GM19372 (cell line): ENCODE results near the gene CYP27B1.

Experiments used
- ATAC-seq: cut with Tn5 transposase; IDR thresholded peaks from one replicate; pipeline ENCODE4 v1.9.1; 2021; ENCODE audit warnings: mild to moderate bottlenecking, low read depth, moderate library complexity; ENCODE audit not compliant: unreplicated experiment

CYP27B1 gene

DNA sequence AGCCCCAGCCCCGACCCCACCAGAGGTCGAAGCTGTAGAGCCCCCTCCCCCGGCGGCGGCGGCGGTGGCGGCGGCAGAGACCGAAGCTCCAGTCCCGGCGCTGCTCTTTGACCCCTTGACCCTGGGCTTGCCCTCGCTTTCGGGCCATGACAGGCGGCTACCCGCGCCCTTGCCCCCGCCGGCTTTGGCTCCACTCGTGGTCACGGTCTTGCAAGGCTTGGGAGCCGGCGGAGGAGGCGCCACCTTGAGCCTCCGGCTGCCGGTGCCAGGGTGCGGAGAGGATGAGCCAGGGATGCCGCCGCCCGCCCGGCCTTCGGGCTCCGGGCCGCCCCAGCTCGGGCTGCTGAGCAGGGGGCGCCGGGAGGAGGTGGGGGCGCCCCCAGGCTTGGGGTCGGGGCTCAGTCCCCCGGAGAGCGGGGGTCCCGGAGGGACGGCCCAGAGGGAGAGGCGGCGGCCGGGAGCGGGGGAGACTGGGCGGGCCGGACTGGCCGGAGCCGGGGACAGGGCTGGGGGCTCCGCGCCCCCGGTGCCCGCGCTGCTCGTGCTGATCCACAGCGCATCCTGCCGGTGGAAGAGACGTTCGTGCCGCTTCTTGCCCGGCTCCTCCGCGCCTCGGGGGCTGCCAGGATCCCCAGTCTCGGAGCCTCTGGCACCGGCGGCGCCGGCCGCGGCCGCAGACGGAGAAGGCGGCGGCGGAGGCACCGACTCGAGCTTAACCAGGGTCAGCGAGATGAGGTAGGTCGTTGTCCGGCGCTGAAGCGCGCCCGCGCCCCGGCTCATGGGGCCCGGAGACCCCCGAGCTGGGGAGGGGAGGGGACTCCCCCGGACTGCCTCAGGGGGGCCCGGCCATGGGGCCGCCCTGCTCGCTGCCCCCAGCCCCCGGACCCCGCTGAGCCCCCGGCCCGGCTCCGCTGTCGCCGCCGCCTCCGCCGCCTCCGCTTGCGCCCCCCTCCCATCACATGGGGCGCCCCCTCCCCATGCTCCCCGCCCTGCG lies 29.1 kb downstream of the CYP27B1 start:
- no peak for ATAC-seq

DNA sequence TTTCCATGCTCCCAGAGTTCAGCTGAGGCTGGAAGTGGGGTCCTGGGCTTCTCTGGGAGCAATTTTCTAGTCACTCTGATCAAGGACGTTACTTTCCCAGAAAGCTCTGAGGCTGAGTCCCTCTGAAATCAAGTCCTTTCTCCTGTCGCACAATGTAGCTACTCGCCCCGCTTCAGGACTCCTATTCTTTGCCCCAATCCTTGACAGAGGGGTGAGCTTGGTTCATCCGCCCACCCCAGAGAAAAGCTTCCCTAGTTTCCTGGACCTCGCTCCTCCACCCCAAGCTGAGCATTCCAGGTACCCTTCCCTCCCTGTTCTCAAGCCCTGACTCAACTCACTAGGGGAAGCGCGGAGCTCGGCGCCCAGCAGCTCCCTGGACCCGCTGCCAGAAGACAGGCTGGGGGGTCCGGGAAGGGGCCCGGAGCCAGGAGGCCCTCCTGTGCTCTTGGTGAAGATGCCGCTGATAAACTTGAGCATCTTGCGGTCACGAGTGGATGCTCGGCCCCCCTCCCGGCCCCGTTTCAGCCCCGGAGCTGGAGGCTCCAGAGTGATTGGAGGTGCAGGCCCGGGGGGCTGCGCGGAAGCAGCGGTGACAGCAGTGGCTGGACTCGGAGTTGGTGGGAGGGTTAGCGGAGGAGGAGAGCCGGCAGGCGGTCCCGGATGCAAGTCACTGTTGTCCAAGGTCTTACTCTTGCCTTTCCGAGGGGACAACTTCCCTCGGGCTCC lies 30.0 kb downstream of the CYP27B1 start:
- no peak for ATAC-seq

DNA sequence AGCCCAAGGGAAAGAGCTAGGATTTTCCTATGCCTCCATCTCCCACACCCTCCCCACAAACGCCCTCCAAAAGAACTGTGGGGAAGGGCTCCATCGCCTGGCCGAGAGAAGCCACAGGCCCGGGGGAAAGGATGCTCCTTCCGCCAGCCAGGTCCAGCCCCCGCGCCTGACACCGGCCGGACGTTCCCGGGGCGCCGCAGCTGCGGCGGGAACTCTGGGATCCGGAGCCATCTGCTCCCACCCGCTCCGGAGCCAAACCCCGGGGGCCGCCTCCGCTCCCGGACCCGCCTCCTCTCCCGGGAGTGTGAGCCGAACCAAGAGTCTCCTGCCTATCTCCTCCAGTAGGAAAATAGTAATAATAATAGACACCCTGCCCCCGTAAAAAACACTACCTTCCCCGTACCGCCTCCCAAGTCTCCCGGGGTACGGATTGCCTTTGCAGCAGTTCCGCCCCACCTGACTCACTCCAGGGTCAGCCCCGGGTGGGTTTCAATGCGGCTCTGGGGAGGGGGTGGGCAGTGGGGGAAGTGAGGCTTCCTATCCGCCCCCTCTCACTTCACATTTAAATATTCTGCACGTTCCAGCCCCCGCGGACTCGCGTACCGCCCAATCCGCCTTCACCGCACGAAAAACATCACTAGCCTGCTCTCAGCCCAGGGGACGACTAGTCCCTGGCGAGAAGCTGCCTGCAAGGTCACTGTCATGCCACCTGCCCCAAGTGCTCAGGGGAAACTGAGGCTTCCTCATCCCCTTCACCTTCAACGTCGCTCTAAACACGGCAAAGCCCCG lies 30.7 kb downstream of the CYP27B1 start:
- no peak for ATAC-seq

DNA sequence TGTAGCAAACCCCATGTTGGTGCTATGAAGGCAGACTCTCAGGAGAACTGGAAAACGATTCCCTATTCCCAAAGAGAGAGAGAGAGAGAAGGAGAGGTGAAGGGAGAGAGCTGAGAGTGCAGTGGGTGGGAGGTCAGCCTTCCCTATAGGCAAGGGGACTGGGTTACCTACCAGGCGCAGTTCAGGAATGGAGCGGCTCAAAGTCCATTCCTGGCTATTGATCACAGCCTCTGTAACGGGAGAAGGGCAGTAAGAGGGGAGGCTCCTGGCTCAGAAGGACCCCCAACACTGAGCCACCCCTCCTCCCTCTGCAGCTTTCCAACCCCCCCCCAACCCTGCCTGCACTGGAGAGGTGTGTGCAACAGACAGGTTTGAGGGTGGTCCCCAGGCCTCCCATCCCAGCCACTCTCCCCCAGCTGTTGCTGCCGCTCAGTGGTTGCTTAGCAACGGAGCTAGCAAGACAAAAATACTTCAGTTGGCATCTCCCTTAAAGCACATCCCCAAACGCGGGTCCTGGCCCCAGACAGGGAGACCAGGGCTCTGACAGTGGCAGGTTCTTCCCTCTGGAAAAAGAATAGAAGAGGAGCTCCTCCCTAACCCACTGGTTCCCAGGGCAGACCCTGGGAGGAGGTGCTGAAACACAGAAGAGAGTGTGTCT lies 31.6 kb downstream of the CYP27B1 start:
- ATAC-seq, result no peak

DNA sequence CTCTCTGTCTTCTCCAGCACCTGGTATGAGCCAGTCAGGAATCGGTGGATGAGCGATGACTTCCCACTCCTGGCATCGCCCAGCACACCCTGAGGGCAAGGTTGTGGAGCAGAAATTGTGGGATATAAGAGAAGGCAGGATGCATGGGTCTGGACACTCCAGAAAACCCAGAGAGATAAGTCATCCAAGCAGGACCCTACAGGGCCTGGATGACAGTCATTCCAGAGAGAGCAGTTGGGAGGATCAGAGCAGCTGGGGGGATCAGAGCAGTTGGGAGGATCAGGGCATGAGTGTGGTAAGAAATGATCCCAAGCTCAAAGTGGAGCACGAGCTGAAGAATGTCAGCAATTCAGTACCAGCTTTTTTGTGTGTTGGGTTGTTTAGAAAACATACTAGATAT lies 32.3 kb downstream of the CYP27B1 start:
- no peak for ATAC-seq

DNA sequence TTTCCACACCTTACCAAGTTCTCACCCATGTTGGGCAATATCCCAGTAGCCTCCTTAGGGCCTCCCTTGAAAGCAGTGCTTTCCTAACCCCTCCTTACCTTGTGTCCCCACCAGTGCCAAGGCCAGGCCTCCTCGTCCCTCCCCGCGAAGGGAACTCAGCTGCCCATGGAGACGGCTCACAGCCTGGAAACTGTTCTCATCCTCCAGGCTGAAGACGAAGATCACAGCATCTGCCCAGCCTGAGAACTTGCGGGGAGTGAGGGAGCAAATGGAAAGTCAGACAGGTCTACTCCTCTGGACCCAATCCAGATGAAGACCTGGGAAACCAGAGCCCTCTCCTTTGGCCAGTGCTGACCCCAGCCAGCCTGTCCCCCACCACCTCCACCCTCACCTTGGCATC lies 33.0 kb downstream of the CYP27B1 start:
- no peak for ATAC-seq

DNA sequence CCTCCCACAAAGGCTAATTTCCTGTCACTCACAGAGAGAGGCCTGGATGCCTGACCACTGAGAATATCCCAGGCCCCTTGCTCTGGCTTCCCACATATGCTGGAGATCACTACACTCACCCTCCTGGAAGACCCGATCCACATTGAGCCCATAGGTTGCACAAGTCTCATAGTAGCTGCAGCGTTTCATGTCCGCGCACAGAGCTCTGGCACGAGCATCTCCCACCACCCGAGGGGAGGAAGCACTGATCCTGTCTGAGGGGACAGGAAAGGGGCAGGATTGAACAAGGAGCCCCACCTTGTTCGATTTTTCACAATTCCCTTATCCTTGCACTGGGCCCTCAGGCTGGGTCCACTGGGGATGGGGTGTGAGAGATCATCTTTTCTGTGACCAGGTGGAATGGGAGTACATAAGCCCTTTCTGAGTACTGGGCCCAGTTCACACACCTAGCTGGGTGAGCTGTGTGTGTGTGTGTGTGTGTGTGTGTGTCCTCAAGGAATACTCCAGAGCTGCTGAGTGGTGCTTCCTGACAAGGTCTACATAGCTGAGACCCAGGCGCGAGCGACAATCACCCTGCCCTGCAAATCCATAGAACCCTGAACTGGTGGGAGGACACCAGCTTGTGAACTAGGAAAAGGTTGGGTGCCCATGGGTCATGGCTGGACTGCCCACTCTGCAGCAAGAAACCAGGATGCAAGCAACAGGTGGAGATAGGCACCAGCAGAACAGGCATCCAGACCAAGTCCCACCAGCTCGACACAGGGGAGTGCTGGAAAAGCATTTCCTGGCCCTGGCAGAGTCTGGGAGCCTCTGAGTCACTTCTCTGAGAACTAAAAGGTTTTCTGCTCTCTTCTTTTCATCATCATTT lies 33.9 kb downstream of the CYP27B1 start:
- no peak for ATAC-seq

DNA sequence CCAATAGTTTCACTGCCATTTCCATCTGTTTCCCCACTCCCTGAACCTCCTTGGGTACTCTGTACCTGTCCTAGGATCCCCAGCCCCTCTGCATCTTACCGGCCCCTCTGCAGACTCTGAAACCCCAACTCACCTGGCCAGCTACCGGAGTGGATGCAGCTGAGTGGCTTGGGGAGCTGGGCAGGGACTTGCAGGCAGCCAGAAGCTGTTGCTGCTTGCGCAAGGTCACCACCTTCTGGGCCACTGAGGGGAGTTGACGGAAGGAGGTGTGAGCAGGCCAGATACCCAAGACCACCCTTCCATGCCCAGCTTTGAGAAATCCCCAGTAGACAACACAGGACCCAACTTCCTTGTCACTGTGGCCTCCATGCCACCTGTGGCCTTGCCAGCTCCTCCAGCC lies 34.6 kb downstream of the CYP27B1 start:
- no peak for ATAC-seq

DNA sequence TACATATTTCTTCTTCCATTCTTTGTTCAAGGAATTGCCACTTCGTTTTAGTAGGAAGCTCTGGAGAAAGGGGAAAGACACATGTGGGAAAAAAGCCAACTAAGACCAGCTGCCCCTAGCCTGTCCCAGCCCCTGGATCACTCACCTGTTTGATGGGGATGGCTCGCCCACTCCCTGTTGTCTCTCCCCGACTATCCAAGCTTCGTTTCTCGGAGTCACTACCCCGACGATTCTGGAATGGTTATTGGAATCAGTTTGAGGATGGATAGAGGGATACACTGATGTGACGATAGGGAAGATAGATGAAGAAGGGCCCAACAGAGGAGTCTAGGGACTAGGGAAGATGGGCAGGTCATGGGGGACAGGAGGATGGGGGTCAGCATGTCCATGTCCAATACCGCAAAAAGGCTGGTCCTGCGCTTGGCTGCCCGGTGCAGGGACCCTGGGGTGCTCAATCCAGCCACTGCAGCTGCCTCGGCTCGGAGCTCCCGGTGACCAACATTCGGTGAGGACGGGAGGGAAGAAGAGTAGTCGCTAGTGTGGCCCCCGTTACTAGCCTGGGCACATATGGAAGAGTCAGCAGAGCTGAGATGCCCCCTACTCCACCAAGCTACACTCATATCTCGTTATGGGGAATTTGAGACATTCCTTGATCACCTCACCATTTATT lies 35.3 kb downstream of the CYP27B1 start:
- no peak for ATAC-seq

DNA sequence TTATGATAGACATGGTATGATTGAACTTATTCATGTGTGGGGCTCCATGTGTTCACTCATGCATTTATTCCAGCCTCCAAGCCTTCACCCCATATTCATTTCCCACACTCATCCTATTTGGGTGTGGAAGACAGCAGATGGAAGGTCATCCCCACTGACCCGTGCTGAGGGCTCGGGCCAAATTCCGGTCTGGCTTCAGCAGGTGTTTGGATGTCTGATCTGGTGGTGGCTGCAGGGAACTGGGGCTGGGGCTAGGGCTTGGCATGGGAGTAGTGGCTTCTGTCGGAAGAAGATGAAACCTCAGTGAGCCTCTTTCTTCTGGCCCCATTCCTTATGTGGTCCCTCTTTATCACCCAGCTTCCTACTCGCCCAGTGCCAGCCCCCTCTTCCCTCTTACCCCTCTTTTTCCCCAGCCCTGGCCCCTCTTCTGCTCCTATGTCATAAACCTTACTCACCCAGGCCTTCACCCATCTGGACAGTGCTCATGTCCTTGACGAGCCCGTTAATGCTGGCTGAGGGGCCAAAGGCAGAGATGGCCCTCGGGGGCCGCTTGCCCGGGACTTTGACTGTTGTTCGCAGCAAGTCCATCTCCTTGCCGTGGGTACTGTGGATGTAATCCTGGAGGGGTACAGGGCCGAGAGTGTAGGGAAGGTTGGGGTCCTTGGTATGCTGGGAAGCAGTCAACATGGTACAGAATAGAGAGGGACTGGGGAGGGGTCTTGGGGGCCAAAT lies 36.4 kb downstream of the CYP27B1 start:
- no peak for ATAC-seq

DNA sequence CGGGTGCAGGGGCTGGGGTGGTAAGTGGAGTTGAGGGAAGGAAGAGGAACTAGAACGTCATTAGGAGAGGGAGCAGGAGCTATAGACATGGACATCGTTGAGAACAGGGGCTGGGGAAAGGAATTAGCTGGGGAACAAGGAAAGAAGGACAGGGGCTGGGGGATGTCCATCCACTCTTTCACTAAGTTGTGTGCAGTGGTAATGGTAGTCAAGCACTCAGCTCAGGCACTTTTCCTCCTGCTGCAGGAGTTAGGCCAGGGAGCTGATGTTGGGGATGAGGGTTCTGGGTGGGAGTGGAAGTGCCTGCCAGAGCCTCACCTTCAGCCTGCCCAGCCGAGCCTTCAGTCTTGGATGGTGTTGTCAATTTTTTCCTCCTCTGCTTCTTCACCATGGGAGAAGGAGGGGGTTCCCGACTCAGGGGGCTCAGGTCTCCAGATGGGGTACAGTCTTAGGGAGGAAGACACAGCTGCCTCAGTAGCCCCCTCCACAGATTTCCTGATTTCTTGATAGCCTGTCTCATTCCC lies 37.5 kb downstream of the CYP27B1 start:
- no peak for ATAC-seq

DNA sequence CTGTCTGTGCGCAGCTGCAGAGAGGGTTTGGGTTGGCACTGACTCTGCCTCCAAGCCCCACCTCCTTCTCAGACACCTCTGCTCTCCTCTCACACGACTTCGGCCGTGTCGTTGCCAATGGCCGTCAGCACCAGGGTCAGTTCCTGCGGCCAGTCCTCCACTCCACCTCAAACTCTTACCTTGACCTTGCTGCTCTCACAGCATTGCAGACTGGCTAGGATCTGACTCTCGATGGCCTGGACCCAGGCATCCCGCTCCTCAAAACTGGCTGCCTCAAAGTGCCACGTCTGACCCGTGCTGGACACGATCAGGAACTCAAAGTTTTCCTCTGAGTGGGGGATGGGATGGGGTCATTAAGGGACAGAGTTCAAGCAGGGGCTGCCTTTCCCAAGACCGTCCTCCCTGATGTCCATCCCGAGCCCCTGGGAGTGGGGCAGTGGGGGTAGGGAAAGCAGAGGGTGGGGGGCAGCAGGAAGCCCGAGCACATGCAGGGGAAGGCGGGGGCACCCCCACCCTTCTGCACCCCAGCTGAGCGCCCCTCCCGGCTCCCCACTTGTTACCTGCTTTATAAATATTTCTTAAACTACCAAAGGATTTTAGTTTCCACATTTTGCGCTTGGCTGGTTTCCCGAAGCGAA lies 39.0 kb downstream of the CYP27B1 start:
- no peak for ATAC-seq

DNA sequence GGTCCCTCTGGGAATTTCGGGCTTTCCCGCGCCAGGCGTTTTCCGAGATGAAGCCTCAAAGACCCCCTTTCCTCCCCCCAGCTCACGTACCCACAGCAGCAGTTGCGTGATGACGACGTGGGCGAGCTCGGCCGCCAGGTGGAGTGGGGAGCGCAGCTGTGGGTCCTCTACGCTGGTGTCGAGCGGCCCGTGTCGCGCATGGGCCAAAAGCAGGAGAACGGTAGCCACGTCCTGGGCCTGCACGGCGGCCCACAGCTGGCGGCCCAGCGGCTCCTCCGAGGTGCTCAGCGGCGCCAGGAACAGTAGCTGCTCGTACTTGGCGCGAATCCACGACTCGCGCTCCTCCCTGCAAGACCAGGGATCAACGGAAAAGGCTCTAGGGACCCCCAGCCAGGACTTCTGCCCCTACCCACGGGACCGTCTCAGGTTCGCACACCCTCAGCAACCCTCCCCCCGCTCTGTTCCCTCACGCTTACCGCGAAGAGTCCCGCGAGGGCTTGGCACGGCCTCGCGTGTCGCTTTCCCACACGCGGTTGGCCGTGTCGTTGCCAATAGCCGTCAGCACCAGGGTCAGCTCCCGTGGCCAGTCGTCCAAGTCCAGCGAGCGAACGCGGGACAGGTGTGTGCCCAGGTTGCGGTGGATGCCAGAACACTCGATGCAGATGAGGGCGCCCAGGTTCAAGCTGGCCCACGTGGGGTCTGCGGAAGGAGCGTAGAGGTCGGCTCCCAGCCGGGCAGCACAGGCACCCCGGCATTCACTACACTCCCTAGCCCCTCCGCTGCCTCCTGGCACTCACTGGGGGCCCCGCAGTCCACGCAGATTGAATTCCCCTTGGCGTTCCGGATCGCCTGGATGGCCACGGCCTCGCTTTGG lies 39.8 kb downstream of the CYP27B1 start:
- no peak for ATAC-seq

DNA sequence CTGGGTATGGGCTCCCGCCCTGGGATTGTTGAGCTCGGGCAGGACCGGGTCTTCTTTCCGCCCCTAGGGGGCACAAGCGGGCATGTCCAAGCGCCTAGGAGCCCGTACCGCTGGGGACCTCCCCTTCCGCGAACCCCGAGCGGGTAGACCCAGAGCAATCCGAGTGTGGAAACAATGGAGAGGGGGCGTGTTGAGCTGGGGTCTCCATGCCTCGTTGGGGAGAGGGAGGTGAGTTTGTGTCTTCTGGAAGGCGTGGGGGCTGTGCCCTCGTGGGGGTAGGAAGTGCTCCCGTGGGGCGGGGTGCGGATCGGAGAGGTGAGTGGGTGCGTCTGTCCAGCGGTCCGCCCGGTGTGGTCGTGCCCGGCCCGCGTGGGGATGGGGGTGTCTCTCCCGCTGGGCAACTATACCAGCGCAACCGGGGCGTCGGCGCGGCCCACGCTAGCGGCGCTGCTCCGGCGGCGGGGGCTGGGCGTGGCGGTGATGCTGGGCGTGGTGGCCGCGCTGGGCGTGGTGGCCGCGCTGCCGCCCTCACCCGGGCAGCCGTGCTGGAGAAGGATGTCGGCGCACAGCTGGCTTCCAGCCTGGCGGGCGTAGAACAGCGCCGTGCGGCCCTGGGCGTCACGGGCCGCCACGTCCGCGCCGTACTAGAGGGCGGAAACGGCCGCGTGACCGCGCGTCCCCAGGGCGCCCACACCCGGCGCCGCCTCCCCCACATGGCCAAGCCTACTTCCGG lies 40.6 kb downstream of the CYP27B1 start:
- no peak for ATAC-seq

DNA sequence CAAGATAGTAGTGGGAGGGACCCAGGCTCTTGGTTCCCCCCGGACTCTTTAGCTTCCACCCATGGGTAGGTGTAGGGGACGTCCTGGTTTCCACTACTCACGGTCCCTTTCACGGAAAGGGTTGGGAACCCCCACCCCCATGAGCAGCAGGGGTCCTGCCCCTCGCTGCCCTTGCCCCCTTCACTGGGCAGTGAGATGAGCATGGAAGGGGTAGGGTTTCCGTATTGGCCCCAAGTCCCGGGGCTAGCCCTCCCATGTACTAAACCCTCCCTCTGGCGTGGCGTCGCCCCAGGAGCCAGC lies 41.1 kb downstream of the CYP27B1 start:
- no peak for ATAC-seq
